Measurements from ENCODE around the gene ANO1. TPM values are rescaled to one million over a fixed set of nuclear protein-coding genes. Genes with fewer than 3 reads are reported as not detected.

The ANO1 gene
- polyA plus RNA-seq, 2 donors: 5.5 to 5.8 TPM

DNA sequence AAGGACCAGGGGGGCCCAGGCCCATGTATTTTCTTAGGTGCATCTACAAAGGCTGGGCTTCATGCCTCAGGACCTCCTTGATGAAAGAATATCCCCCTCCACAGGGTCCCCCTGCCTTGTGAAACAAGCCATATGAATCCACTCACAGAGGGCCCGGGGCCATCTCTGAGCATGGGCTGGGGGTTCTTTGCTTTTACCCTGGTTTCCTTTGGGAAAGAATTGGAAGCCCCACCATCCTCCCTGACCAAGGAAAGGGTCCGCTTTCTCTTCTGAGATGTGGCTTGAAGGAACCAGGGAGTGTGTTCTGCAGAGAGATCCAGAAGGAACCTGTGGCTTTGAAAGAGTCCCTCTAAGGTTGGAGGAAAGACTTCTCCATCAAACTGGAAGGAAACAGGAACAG is 9.2 kb upstream of the ANO1 start:
- Histone ChIP-seq H3K4me1 (ENCODE audit: control insufficient read depth in 2 of 2, insufficient read depth in 2 of 2, low read length in 1 of 2) (peaks cover 6 to 14% of the 10 kb centered on the region in 2 donors), H3K27me3 (ENCODE audit: control insufficient read depth in 1 of 2, insufficient read depth in 2 of 2, low read length in 2 of 2) (no peaks in the 10 kb centered on the region)

DNA sequence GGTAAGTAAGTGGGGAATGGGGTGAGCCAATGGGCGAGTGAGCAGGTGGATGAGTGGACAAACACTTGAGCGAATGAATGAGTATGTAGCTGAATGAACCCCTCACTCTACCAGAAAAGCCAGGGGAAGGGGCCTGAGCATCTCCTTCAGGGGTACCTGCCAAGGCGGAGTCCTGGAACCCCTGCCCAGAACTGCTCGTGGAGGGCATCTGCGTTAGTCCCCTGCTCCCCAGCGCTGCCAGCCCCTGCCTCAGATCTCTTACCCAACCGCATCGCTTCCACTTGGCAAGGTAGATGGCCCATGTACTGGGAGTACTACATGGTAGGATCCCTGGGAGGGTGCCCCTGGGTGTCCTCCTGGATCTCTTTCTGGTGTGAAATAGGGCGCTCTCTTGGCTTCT is 7.4 kb upstream of the ANO1 start:
- Histone ChIP-seq H3K27me3 (ENCODE audit: control insufficient read depth in 1 of 2, insufficient read depth in 2 of 2, low read length in 2 of 2) (no peaks in the 10 kb centered on the region), H3K4me1 (ENCODE audit: control insufficient read depth in 2 of 2, insufficient read depth in 2 of 2, low read length in 1 of 2) (peaks cover 0 to 5% of the 10 kb centered on the region in 2 donors), H3K9me3 (ENCODE audit: control insufficient read depth in 2 of 2, insufficient read depth in 1 of 2, low read depth in 1 of 2, low read length in 1 of 2) (no peaks in the 10 kb centered on the region), H3K4me3 (ENCODE audit: low read depth in 1 of 2, low read length in 2 of 2) (no peak overlapping the region), H3K36me3 (ENCODE audit: control insufficient read depth in 2 of 2, insufficient read depth in 2 of 2, low read length in 1 of 2) (no peaks in the 10 kb centered on the region), H3K27ac (ENCODE audit: low read depth in 2 of 2, low read length in 1 of 2) (no peak overlapping the region)
- WGBS, 2 donors: 88 to 97% methylated on average over 9 of the region's 9 CpGs

More for the DNA sequence above, 9.2 kb upstream of the ANO1 start:
- WGBS, 2 donors: 93% methylated on average over 2 of the region's 2 CpGs
- Histone ChIP-seq H3K4me3 (ENCODE audit: low read depth in 1 of 2, low read length in 2 of 2) (no peak overlapping the region), H3K36me3 (ENCODE audit: control insufficient read depth in 2 of 2, insufficient read depth in 2 of 2, low read length in 1 of 2) (no peaks in the 10 kb centered on the region), H3K27ac (ENCODE audit: low read depth in 2 of 2, low read length in 1 of 2) (no peak overlapping the region), H3K9me3 (ENCODE audit: control insufficient read depth in 2 of 2, insufficient read depth in 1 of 2, low read depth in 1 of 2, low read length in 1 of 2) (no peaks in the 10 kb centered on the region)

DNA sequence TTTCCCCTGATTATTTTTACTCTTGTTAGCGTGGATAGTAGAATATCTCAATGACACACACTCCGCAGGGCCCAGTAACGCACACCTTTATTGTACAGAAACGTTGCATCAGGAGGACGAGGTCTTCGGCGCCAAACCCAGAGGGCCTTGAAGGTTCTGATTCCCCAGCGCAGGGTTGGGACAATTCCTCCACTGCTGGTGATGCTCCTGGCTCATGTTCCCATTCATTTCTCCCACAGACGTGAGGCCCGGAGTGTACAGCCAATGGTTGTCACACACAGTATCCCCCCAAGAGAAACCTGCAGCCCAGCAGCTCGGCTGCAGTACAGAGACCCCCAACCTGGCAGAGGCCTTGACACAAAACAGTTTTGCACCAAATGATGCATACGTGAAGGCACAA is 6.1 kb upstream of the ANO1 start:
- Histone ChIP-seq H3K27ac (ENCODE audit: low read depth in 2 of 2, low read length in 1 of 2) (no peak overlapping the region), H3K36me3 (ENCODE audit: control insufficient read depth in 2 of 2, insufficient read depth in 2 of 2, low read length in 1 of 2) (no peaks in the 10 kb centered on the region), H3K9me3 (ENCODE audit: control insufficient read depth in 2 of 2, insufficient read depth in 1 of 2, low read depth in 1 of 2, low read length in 1 of 2) (no peaks in the 10 kb centered on the region), H3K4me3 (ENCODE audit: low read depth in 1 of 2, low read length in 2 of 2) (no peak overlapping the region), H3K4me1 (ENCODE audit: control insufficient read depth in 2 of 2, insufficient read depth in 2 of 2, low read length in 1 of 2) (peaks cover 0 to 5% of the 10 kb centered on the region in 2 donors), H3K27me3 (ENCODE audit: control insufficient read depth in 1 of 2, insufficient read depth in 2 of 2, low read length in 2 of 2) (no peaks in the 10 kb centered on the region)
- 89 to 90% methylated on average over 12 of the region's 12 CpGs for whole genome bisulfite sequencing, 2 donors

DNA sequence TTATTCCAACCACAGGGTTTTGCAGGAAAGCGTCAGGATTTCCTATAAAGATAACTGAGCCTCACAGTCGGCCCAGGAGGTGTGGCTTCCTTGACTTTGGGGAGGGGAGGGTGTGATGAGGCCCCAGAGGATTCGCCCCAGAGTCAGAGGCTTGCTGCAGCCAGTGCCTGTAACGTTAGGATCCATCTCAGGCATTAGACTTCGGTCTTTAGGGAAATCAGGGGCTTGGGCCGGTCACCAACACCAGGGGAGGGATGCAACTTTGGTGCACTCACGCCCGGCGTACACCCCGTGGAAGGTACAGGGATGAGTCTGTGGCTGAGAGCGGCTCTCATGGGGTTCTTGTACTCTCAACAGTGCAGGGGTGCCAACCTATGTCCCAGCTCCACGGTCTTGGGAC is 5.7 kb upstream of the ANO1 start:
- no peaks in the 10 kb centered on the region for H3K9me3 ChIP-seq (ENCODE audit: control insufficient read depth in 2 of 2, insufficient read depth in 1 of 2, low read depth in 1 of 2, low read length in 1 of 2)
- H3K4me1 ChIP-seq (ENCODE audit: control insufficient read depth in 2 of 2, insufficient read depth in 2 of 2, low read length in 1 of 2): peaks cover 0 to 5% of the 10 kb centered on the region in 2 donors
- 72 to 79% methylated on average over 12 of the region's 12 CpGs for WGBS, 2 donors
- no peak overlapping the region for H3K4me3 ChIP-seq (ENCODE audit: low read depth in 1 of 2, low read length in 2 of 2)
- H3K27me3 ChIP-seq (ENCODE audit: control insufficient read depth in 1 of 2, insufficient read depth in 2 of 2, low read length in 2 of 2): peaks cover 0 to under 1% of the 10 kb centered on the region in 2 donors
- no peaks in the 10 kb centered on the region for H3K36me3 ChIP-seq (ENCODE audit: control insufficient read depth in 2 of 2, insufficient read depth in 2 of 2, low read length in 1 of 2)
- no peak overlapping the region for H3K27ac ChIP-seq (ENCODE audit: low read depth in 2 of 2, low read length in 1 of 2)

DNA sequence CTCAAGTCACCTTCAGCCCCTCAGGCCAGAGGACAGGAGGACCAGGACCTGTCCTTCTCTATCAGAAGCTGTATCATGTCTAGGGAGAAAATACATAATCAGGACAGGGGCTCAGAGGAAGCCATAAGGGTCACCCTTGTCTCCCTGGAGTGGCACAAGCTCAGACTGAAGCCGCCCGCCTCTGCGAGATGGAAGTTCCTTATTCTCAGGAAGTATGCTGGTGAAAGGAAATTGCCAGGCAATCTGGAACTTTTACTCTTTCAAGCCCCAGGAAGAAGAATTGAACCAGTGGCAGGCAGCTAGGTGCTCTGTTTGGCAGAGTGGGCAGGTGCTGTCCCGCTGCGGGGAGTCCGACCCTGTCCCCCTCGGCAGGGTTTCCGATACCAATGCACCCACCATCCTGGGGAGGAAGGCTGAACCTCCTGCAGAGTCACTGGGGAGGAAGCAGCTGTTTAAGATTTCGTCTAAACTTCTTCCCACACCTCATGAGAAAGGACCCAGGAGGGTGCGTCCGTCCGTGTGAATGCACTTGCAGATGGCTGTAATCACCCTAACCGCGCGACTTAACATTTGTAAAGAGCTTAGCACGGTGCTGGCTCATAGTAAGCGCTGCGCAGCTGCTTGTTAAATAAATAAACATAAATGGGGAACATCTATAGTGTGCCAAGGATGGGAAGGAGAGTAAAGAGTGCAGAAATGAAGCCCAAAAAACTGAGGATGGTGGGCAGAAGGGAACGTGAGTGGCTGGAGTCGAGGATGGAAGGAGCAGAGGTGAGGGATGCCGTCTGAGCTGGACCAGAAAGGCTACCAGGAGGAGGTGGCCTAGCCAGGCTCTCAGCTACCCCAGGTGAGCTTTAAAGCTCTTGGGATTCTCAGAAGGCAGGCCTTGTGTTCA is 5.0 kb upstream of the ANO1 start:
- Histone ChIP-seq H3K4me3 (ENCODE audit: low read depth in 1 of 2, low read length in 2 of 2) (no peak overlapping the region), H3K9me3 (ENCODE audit: control insufficient read depth in 2 of 2, insufficient read depth in 1 of 2, low read depth in 1 of 2, low read length in 1 of 2) (no peaks in the 10 kb centered on the region), H3K27me3 (ENCODE audit: control insufficient read depth in 1 of 2, insufficient read depth in 2 of 2, low read length in 2 of 2) (peaks cover 0 to 5% of the 10 kb centered on the region in 2 donors), H3K4me1 (ENCODE audit: control insufficient read depth in 2 of 2, insufficient read depth in 2 of 2, low read length in 1 of 2) (peaks cover 0 to 5% of the 10 kb centered on the region in 2 donors), H3K36me3 (ENCODE audit: control insufficient read depth in 2 of 2, insufficient read depth in 2 of 2, low read length in 1 of 2) (no peaks in the 10 kb centered on the region), H3K27ac (ENCODE audit: low read depth in 2 of 2, low read length in 1 of 2) (no peak overlapping the region)
- 40 to 42% methylated on average over 21 of the region's 21 CpGs for WGBS, 2 donors

DNA sequence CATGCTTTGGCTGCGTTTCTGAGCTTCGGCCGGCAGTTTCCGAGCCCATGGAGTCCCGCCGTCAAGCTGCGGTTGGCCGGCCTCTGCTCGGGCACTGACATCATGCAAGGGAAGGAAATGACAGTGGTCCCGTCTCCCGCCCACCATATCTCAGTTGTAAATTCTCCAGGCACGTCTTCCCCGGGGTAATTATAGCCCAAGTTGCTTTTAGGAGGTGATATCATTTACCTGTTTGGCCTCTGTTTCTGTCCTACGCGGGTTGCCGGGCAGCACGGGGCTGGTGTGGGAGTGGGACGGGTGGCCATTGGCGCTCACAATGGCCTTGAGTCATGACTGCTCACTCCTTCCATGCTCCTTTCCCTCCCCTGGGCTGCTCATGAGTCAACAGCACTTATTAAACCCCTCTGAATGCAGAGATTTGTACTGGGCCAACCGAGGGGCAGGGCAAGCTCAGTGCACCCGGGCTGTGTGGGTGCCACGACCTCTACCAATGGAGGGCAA is 4.2 kb upstream of the ANO1 start:
- no peaks in the 10 kb centered on the region for H3K9me3 ChIP-seq (ENCODE audit: control insufficient read depth in 2 of 2, insufficient read depth in 1 of 2, low read depth in 1 of 2, low read length in 1 of 2)
- no peak overlapping the region for H3K27ac ChIP-seq (ENCODE audit: low read depth in 2 of 2, low read length in 1 of 2)
- H3K4me3 ChIP-seq (ENCODE audit: low read depth in 1 of 2, low read length in 2 of 2): no peak overlapping the region
- H3K36me3 ChIP-seq (ENCODE audit: control insufficient read depth in 2 of 2, insufficient read depth in 2 of 2, low read length in 1 of 2): no peaks in the 10 kb centered on the region
- peaks cover 0 to 5% of the 10 kb centered on the region in 2 donors for H3K27me3 ChIP-seq (ENCODE audit: control insufficient read depth in 1 of 2, insufficient read depth in 2 of 2, low read length in 2 of 2)
- 48 to 61% methylated on average over 22 of the region's 22 CpGs for WGBS, 2 donors
- H3K4me1 ChIP-seq (ENCODE audit: control insufficient read depth in 2 of 2, insufficient read depth in 2 of 2, low read length in 1 of 2): peaks cover 0 to 4% of the 10 kb centered on the region in 2 donors

DNA sequence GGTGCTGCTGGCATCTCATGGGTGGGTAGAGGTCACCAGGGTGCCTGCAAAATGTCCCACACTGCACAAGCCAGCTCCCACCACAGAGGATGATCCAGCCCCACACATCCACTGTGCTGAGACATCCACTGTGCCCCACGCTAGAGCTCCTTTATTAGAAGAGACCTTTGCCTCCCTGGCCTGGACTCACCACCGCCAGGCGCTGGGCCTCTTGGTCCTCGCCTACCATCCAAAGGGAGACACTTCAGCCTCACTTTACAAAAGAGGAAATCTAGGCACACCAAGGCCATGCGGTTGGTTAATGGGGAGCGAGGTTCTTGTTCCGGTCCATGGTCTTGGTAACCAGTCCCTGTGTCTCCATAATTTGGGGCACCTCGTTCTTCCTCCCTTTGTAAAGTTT is 3.4 kb upstream of the ANO1 start:
- Histone ChIP-seq H3K9me3 (ENCODE audit: control insufficient read depth in 2 of 2, insufficient read depth in 1 of 2, low read depth in 1 of 2, low read length in 1 of 2) (no peaks in the 10 kb centered on the region), H3K4me1 (ENCODE audit: control insufficient read depth in 2 of 2, insufficient read depth in 2 of 2, low read length in 1 of 2) (peaks cover 0 to 6% of the 10 kb centered on the region in 2 donors), H3K36me3 (ENCODE audit: control insufficient read depth in 2 of 2, insufficient read depth in 2 of 2, low read length in 1 of 2) (no peaks in the 10 kb centered on the region), H3K27me3 (ENCODE audit: control insufficient read depth in 1 of 2, insufficient read depth in 2 of 2, low read length in 2 of 2) (peaks cover 0 to 5% of the 10 kb centered on the region in 2 donors), H3K27ac (ENCODE audit: low read depth in 2 of 2, low read length in 1 of 2) (no peak overlapping the region), H3K4me3 (ENCODE audit: low read depth in 1 of 2, low read length in 2 of 2) (no peak overlapping the region)
- 93 to 95% methylated on average over 8 of the region's 8 CpGs for WGBS, 2 donors

DNA sequence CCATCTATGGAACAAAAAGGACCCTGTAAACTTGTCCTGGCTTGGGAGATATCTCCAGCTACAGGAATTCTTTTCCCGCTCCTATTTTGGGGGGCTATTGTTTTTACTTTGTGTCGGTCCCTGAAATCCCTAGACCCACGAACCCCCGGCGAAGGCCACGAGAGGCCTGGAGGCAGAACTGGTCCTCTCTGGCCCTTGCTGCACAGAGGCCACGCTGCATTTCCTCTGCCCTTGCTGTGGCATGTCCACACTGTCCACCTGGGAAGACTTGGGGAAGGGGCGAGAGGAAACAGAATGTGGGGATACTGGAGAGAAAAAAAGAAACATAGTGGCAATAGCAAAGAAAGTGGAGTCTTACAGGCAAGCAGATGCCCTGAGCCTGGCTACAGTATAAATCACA is 2.3 kb upstream of the ANO1 start:
- Histone ChIP-seq H3K27me3 (ENCODE audit: control insufficient read depth in 1 of 2, insufficient read depth in 2 of 2, low read length in 2 of 2) (peaks cover 0 to 5% of the 10 kb centered on the region in 2 donors), H3K9me3 (ENCODE audit: control insufficient read depth in 2 of 2, insufficient read depth in 1 of 2, low read depth in 1 of 2, low read length in 1 of 2) (no peaks in the 10 kb centered on the region), H3K4me1 (ENCODE audit: control insufficient read depth in 2 of 2, insufficient read depth in 2 of 2, low read length in 1 of 2) (peaks cover 0 to 11% of the 10 kb centered on the region in 2 donors), H3K4me3 (ENCODE audit: low read depth in 1 of 2, low read length in 2 of 2) (no peak overlapping the region), H3K27ac (ENCODE audit: low read depth in 2 of 2, low read length in 1 of 2) (no peak overlapping the region), H3K36me3 (ENCODE audit: control insufficient read depth in 2 of 2, insufficient read depth in 2 of 2, low read length in 1 of 2) (no peaks in the 10 kb centered on the region)
- 85 to 91% methylated on average over 8 of the region's 8 CpGs for whole genome bisulfite sequencing, 2 donors

DNA sequence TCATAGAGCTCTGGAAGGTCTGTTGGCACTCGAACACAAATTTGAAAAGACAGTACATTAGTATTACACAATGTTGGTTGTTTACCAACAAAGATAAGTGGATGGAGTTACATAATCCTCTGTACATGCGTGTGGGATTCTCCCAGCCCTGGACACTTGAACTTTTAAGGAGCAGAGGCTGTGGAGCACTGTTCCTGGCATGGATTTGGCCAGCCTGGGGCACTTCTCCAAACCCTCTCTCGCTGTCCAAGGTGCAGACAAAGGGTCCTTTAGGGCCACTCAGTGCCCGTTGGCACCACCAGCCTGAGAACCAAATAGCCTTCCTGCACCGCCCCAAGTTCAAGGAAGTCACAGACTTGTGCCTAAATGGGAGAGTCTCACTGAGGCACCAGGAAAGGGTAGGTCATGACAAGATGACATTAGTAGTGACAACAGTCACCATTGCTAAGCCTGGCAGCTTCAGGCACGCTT is 1.6 kb upstream of the ANO1 start:
- WGBS, 2 donors: 60 to 69% methylated on average over 6 of the region's 6 CpGs
- Histone ChIP-seq H3K4me1 (ENCODE audit: control insufficient read depth in 2 of 2, insufficient read depth in 2 of 2, low read length in 1 of 2) (peaks cover 0 to 11% of the 10 kb centered on the region in 2 donors), H3K36me3 (ENCODE audit: control insufficient read depth in 2 of 2, insufficient read depth in 2 of 2, low read length in 1 of 2) (no peaks in the 10 kb centered on the region), H3K4me3 (ENCODE audit: low read depth in 1 of 2, low read length in 2 of 2) (no peak overlapping the region), H3K27me3 (ENCODE audit: control insufficient read depth in 1 of 2, insufficient read depth in 2 of 2, low read length in 2 of 2) (peaks cover 0 to 5% of the 10 kb centered on the region in 2 donors), H3K27ac (ENCODE audit: low read depth in 2 of 2, low read length in 1 of 2) (no peak overlapping the region), H3K9me3 (ENCODE audit: control insufficient read depth in 2 of 2, insufficient read depth in 1 of 2, low read depth in 1 of 2, low read length in 1 of 2) (no peaks in the 10 kb centered on the region)

Data from esophagus (tissue), 2 donors.